KOPT-K1 (cell line): ENCODE measurements around the gene ZNF202.
"Not testable (repeated sequence)": the region's sequence is repeated elsewhere in the genome, so short reads cannot be mapped to it uniquely, and the experiment has no call there.

Experiments used
- H3K27ac ChIP-seq: fragments of 200-600 bp; sonication (generic); 2 replicates; pipeline ENCODE4 v1.5.1; 2016; ENCODE audit warnings: antibody characterized with exemption, mild to moderate bottlenecking, low read depth, low read length; ENCODE audit not compliant: poor library complexity, severe bottlenecking
- H3K36me3 ChIP-seq: fragments of 200-600 bp; sonication (generic); 2 replicates; pipeline ENCODE4 v1.5.1; 2017; ENCODE audit warnings: antibody characterized with exemption, mild to moderate bottlenecking, low read length, moderate library complexity; ENCODE audit not compliant: insufficient read depth
- H3K9me3 ChIP-seq: fragments of 200-600 bp; sonication (generic); 2 replicates; pipeline ENCODE4 v1.5.1; 2017; ENCODE audit warnings: antibody characterized with exemption, low read length, mild to moderate bottlenecking; ENCODE audit not compliant: insufficient read depth, poor library complexity, severe bottlenecking

The ZNF202 gene

GRCh38 chr11:123712627-123713026 lies 28.8 kb downstream of the ZNF202 start:
- not testable (repeated sequence) for H3K36me3 ChIP-seq, H3K27ac ChIP-seq, H3K9me3 ChIP-seq

DNA sequence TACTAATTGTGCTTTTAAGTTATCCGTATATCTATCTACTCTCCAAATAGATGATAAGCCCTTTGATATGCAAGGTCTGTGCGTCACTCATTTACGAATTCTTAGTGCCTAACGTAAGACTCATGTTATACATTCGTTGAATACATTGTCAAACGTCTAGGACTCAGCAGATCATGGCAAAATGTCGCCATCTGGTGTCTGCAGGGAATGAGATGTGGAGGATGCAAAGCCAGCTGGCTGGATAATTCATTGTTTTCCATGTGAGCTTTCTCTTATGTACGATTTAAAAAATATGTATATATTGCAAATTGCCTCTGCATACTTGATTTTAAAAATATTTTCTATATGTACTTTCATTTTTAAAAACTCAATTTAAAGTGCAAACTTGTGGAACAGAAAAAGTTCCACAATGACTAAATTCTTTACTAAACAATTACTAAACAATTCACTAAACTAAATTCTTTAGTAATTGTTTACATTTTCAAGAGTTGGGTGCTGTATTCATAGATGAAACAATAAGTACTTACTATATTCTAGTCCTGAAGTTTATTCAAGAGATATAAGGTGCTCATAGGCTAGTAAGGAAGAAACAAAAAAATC lies 33.8 kb downstream of the ZNF202 start:
- no peak overlapping the region for H3K27ac ChIP-seq
- no peaks in the 10 kb centered on the region for H3K9me3 ChIP-seq
- H3K36me3 ChIP-seq = no peaks in the 10 kb centered on the region

DNA sequence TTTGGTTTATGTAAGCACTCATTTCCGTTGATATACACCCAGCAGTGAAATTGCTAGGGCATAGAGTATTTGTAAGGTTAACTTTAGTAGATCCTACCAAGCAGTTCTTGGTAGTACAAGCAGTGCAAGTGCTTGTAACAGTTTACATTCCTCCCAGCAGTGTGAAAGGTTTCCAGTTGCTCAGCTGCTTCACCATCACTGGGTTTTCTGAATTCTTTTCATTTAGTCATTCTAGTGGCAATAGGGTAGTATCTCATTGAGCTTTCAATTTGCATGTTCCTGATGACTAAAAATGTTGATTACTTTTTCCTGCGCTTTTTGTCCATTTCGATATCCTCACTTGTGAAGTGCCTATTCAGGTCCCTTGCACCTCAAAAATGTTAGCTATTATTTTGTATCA lies 34.3 kb downstream of the ZNF202 start:
- no peak overlapping the region for H3K27ac ChIP-seq
- H3K9me3 ChIP-seq = no peaks in the 10 kb centered on the region
- no peaks in the 10 kb centered on the region for H3K36me3 ChIP-seq

DNA sequence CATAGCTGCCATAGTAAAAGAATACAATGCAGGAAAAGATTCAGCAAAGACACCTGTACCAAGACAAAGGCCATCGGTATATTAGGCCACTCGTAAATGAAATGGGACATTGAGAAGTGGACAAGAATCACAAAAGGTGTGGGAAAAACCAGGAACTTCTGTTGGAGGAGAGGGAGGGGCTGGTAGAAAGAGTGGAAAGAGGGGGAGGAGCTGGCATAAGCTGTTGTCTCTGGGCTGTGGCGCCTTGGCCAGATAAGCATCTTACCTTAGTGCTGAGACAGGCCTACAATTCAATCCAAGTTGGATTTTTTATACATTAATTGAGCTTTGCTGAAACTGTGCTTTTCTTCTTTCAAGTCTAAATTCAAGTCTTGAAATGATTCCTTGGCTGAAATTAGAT lies 37.1 kb downstream of the ZNF202 start:
- H3K27ac ChIP-seq = no peak overlapping the region
- no peaks in the 10 kb centered on the region for H3K9me3 ChIP-seq
- no peaks in the 10 kb centered on the region for H3K36me3 ChIP-seq

DNA sequence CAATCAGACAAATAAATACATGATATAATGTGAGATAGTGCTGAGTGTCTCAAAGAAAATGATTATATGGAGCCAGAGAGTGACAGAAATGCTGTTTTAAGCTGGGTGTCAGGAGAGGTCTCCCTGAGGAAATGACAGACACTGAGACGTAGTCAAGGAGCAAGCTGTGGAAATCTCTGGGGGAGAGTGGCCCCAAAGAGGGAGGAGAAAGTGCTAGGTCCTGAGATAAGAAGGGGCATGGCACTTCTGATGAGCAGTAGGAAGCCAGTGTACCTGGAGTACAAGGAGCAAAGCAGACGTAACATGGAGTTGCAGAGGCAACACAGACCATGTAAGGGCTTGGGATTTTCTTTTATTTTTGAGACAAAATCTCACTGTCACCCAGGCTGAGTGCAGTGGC lies 38.8 kb downstream of the ZNF202 start:
- no peaks in the 10 kb centered on the region for H3K36me3 ChIP-seq
- H3K9me3 ChIP-seq = no peaks in the 10 kb centered on the region
- H3K27ac ChIP-seq = no peak overlapping the region

GRCh38 chr11:123702139-123702538 lies 39.3 kb downstream of the ZNF202 start:
- H3K27ac ChIP-seq = no peak overlapping the region
- H3K9me3 ChIP-seq = no peaks in the 10 kb centered on the region
- no peaks in the 10 kb centered on the region for H3K36me3 ChIP-seq

- no peaks in the 10 kb centered on the region for H3K9me3 ChIP-seq
- no peak overlapping the region for H3K27ac ChIP-seq
- no peaks in the 10 kb centered on the region for H3K36me3 ChIP-seq
Measured at GRCh38 chr11:123700772-123701171, 40.7 kb downstream of the ZNF202 start.

DNA sequence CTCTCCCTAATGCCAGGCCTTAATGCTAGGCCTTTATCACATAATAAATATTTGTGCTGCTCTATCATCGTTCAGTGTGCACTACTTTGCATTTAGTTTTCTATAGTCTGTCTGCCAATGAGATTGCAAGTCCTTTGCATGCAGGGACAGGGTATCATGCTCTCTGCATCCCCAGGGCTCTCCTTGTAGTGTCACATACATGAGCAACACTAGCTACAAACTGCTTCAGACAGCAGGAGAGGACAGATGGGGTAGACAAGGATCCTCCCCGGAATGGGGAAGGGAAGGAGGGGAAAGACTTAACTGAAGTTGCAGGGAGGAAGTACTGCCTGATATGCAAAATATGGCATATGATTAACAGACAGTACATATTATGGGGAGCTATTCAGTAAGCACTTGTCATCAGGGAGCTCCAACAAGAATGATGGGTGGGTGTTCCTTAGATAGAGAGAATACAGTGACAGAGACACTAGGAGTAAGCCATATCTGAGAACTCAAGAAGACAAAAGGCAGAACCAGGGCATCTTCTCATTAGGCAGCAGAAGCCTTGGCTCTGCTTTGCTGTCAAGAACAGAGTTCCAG lies 42.8 kb downstream of the ZNF202 start:
- Histone ChIP-seq H3K9me3 (no peaks in the 10 kb centered on the region), H3K36me3 (no peaks in the 10 kb centered on the region), H3K27ac (no peak overlapping the region)

GRCh38 chr11:123696183-123696582 lies 45.3 kb downstream of the ZNF202 start:
- no peaks in the 10 kb centered on the region for H3K9me3 ChIP-seq
- no peaks in the 10 kb centered on the region for H3K36me3 ChIP-seq
- no peak overlapping the region for H3K27ac ChIP-seq

- Histone ChIP-seq H3K9me3 (no peaks in the 10 kb centered on the region), H3K36me3 (no peaks in the 10 kb centered on the region), H3K27ac (no peak overlapping the region)
Measured at GRCh38 chr11:123695231-123695630, 46.2 kb downstream of the ZNF202 start.

- no peak overlapping the region for H3K27ac ChIP-seq
- H3K9me3 ChIP-seq = no peaks in the 10 kb centered on the region
- H3K36me3 ChIP-seq = no peaks in the 10 kb centered on the region
Measured at GRCh38 chr11:123694551-123694950, 46.9 kb downstream of the ZNF202 start.

DNA sequence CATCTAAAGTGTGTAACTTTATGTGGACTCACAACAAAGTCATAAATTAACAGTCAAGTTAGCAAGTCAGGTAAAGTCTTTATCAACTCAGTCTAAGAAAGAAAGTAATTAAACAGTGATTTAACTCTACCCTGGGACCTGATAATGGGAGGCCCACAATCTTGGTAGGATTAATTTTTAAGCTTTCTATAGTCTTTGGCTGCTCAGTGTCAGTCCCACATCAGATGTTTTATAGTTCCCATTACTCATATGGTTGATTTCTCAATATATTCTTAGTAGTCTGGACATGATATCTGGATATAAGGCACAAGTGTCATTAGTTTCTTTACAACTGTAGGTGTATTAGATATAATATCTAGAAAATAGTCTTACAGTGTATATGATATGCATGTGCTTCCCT lies 48.5 kb downstream of the ZNF202 start:
- Histone ChIP-seq H3K27ac (no peak overlapping the region), H3K9me3 (no peaks in the 10 kb centered on the region), H3K36me3 (no peaks in the 10 kb centered on the region)

DNA sequence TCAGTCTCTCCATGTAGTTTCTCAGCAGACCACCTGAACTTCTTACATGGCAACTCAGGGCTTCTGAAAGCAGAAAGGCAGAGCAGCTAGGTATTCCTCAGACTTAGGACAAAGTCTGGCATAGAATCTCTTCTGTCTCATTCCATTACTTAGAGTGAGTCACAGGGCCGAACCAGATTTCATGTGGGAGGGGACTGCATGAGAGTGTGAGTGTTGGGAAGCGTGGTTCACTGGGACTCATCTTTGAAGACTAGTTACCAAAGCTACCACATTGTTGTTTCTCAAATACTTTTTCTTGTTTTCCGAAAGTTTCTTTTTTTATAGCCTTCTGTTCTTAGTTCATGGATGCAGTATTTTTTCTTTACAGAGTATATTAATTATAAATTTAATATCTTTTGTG lies 51.0 kb downstream of the ZNF202 start:
- Histone ChIP-seq H3K9me3 (no peaks in the 10 kb centered on the region), H3K27ac (no peak overlapping the region), H3K36me3 (no peaks in the 10 kb centered on the region)

DNA sequence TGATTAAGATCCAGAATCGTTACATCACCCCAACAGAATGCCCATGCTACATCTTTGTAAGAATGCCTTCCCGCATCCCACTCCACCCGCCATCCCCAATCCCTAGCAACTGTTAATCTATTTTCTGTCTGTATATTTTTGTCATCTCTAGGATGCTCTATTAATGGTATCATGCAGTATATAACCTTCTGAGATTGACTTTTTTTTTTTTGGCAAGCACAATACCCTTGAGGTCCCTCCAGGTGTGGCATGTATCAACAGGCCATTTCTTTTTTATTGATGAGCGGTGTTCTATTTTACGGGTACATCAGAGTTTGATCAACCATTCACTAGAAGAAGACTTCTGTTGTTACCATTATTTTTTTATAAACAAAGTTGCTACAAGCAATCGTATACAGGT lies 56.9 kb downstream of the ZNF202 start:
- Histone ChIP-seq H3K36me3 (no peaks in the 10 kb centered on the region), H3K9me3 (no peaks in the 10 kb centered on the region), H3K27ac (no peak overlapping the region)

GRCh38 chr11:123683428-123684170 lies 57.9 kb downstream of the ZNF202 start:
- Histone ChIP-seq H3K9me3 (no peaks in the 10 kb centered on the region), H3K27ac (no peak overlapping the region), H3K36me3 (no peaks in the 10 kb centered on the region)
